Hematopoietic multipotent progenitor cell treated with erythropoietin and hydrocortisone succinate and interleukin-3 and kit ligand, for 6 days (in vitro differentiated cells): ENCODE results near the gene GUCA1A.
"Not testable (repeated sequence)": the region's sequence is repeated elsewhere in the genome, so short reads cannot be mapped to it uniquely, and the experiment has no call there.

Source experiments
- DNase-seq: peaks from one replicate; pipeline ENCODE4 v3.0.0-alpha.2; 2015

Gene GUCA1A

DNA sequence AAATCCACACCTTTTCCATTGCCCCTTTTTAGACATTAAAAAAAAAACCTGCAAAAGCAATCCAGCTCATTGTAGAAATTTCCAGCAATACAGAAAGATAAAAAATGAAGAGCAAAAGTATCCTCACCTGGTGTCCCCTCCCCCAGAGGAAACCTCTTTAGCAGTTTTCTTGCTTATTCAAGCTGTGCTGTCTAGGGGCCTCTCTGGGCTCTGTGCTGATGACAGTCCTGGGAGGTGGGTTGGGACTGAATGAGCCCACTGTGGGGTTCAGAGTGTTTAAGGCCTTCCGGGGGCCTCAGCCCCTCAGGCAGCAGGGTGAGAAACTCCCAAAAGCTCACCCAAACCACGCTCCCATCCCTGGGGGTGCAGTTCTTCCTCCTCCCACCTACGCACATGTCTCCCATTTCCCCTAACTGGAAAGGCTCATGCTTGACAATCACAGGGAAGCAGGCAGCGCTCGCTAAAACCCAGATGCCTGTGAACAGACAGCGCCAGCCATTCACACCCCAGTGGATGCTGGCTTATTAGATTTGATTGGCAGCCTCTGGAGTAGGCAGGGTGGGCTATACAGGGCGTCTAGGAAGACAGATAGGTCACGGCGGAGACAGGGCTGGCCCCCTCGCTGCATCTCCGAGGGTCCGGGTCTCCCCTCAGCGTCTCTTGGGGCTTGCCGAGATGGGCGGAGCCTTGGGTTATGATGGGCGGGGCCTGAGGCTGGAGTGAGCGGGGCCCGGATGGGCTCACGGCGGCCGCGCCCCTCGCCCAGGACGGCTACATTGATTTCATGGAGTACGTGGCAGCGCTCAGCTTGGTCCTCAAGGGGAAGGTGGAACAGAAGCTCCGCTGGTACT, 4.6 kb downstream of the GUCA1A start:
- DNase-seq: no peak

GRCh38 chr6:42179261-42179944, 6.2 kb downstream of the GUCA1A start:
- DNase-seq: no peak

DNA sequence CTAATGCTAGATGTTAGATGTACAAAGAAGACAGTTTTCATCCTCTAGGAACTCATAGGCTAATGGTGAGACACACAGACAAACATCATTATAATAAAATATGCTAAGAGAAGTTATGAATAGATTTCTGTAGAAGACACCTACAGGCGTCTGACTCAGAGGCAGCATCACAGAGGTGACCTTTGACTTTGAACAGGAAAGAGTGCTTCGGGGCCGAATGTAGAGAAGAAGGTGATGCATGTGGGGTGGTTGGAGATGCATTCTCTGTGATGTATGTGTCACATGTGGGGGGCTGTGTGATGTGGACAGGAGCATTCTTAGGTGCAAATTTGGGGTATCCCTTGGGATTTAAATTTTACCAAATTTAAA, 6.8 kb downstream of the GUCA1A start:
- no peak for DNase-seq

- DNase-seq: no peak
Observed at GRCh38 chr6:42182101-42182500, 8.9 kb downstream of the GUCA1A start.

DNA sequence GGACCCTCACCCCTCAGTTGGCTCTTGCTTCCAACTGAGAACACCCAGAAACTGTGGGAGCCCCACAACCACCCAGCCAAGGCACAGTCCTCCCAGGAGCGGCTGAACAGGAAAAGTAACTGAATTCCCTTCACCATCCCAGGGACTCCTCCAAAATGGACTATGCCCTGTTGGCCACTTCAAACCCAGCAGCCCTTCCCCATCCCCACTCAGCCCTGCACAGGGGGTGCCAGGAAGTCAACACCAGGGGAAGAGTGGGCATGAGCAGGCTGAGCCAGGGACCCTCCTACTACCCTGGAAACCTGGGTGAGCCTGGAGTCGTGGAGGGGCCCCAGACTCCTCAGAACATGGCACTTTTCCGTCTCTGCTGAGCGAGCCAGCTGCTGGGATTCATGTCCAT, 11.3 kb downstream of the GUCA1A start:
- no peak for DNase-seq

- DNase-seq: no peak
Observed at GRCh38 chr6:42185597-42185996, 12.4 kb downstream of the GUCA1A start.

DNA sequence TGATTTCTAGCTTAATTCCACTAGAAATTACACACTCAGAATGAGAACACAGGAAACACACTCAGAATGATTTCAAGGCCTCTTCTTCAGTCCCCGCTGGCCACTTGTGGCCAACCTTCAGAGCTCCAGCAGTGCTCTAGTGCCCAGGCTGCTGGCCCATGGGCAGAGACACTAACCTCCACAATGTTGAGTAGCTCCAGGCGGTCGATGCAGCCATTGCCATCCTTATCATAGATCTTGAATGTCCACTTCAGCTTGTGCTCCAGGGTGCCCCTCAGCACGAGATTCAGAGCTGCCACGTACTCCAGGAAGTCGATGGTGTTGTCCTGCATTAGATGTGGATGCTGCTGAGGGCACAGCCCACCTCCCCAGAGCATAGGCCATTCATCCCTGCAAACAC, 15.2 kb downstream of the GUCA1A start:
- DNase-seq: no peak

- no peak for DNase-seq
Observed at GRCh38 chr6:42190554-42191183, 17.5 kb downstream of the GUCA1A start.

DNA sequence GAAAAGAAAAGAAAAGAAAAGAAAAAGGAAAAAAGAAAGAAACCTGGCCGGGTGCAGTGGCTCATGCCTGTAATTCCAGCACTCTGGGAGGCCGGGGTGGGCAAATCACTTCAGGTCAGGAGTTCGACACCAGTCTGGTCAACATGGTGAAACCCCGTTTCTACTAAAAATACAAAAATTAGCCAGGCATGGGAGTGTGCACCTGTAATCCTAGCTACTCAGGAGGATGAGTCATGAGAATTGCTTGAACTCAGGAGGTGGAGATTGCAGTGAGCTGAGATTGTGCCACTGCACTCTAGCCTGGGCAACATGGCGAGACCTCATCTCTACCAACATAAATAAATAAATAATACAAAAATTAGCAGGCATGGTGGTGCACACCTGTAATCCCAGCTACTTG, 19.2 kb downstream of the GUCA1A start:
- not testable (repeated sequence) for DNase-seq

GRCh38 chr6:42193491-42193894, 20.3 kb downstream of the GUCA1A start:
- DNase-seq: no peak

GRCh38 chr6:42194056-42194455, 20.9 kb downstream of the GUCA1A start:
- DNase-seq: no peak

- no peak for DNase-seq
Observed at GRCh38 chr6:42195415-42195814, 22.3 kb downstream of the GUCA1A start.

DNA sequence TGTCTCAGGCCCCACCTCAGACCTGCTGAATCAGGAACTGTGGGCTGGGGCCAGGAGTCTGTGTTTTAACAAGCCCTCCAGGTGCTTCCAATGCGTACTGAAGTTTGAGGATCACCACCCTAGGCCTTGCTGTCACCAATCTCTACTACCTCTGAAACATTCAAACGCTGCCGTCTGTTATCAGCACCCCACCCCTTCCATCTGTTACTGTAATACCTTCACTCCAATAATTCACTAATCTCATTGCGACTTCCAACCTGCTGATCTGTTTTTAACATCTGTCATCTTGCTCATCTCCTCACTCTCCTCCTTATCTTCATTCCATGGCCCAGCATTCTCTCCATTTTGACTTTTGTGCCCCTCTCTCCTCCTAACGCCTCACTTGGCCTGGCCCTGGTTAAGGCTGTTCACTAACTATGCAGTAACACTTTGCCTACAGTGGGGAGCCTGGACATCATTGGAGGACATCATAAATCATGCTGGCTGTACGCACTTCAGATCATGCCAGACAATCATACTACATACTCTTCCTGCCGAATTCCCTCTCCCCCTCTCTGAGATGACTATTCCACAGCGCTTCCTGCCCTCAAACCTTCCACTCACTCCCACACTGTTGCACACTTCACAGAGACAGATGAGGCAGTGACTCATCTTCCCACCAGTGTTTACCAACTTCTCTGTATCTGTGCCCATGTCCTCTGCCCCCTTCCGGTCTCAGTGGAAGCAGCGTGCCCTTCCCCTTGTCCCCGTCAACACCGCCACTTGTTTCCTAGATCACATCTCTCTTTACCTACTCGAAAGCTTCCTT, 24.6 kb downstream of the GUCA1A start:
- DNase-seq: peak; percentile 88

DNA sequence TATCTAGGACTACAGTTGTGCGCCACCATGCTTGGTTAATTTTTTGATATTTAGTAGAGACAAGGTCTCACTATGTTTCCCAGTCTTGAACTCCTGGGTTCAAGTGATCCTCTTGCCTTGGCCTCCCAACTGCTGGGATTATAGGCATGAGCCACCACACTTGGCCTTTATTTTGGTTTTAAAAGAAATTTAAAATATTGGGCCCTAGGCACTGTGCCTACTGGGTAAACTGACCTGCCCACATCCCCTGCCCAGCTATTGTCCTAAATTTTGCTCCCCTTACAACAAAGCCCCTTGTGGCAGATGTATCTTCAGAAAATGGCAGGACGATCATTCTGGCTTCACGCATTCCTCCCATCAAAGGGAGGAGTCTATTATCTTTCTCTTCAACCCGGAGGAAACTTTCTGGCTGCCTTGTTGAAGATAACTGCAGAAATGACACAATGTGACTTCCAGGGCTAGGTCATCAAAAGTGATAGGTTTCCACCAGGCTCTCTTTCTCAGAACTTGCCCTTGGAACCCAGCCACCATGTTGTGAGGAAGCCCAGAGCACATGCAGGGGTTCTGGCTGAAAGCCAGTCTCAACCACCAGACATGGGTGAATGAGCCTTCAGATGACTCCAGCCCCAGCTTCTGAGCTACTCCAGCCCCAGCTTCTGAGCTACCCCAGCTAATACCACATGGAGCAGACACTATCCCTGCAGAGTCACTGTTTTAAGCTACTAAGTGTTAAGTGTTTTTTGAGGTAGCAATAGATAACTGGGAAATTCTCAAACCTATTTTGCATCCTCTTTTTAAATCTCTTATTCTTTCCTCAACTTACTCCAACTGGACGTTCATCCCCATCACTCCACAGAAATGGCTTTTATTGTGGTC, 26.2 kb downstream of the GUCA1A start:
- peak; percentile 95 for DNase-seq

DNA sequence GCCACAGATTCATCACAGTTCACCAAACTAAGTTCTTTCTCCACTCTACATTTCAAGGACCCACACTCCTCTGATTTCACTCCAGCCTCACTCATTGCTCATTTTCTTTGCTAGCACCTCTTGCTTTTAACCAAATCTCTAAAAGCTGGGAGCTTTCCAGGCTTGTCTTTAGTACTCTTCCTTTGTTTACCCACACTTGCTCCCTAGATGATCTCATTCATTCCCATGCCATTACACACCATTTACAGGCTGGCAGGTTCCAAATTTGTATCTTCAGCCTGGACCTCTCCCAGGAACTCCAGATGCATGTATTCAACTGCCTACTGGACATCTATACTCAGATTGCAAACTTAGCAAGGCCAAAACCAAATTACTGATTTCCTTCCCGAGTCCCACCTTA, 26.9 kb downstream of the GUCA1A start:
- no peak for DNase-seq

GRCh38 chr6:42201382-42201781, 28.2 kb downstream of the GUCA1A start:
- no peak for DNase-seq

- DNase-seq: not testable (repeated sequence)
Observed at GRCh38 chr6:42202131-42202915, 29.2 kb downstream of the GUCA1A start.

- DNase-seq: no peak
Observed at GRCh38 chr6:42203183-42203582, 30.0 kb downstream of the GUCA1A start.

GRCh38 chr6:42204768-42205282, 31.7 kb downstream of the GUCA1A start:
- no peak for DNase-seq

DNA sequence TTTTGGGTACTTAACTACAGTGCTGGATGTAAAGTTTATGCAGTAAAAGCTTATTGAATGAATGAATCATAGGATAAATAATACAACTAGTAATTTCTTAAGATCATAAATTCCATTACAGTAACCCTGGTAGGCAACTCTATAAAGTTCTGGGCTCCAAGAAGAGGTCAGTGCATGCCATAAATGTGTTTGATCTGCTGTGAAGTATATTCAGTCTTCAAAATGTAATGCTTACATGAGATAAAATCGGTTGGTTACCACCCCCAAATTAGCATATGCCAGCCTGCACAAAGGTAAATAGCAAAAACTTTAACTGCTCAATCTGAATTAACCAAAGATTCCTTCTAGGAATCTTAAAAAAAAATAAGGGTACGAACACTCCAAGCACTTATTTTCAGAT, 34.4 kb downstream of the GUCA1A start:
- DNase-seq: not testable (repeated sequence)

- no peak for DNase-seq
Observed at GRCh38 chr6:42210551-42210950, 37.4 kb downstream of the GUCA1A start.
